ENCODE results near the gene WFDC6.

Gene WFDC6

DNA sequence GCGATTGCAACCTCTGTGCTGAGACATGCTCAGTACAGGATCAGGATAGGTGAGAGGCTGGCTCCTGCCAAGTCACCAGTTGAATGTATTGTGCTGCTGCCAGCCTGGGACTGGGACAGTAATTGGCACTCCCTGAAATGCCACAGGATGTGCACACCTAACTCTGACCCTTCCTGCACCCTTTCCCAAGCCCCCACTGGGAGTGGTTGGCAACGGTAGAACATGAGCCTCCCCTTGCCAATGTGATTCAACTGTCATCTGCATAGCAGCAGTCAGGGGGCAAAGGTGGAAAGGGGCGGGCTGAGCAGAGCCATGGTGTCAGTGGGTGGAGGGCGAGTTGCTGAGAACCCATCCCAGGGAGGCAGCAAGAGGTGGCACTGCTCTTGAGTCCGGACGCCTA is 39.3 kb downstream of the WFDC6 start:
- H3K4me3 ChIP-seq (ENCODE audit: extremely low read depth, insufficient read depth, low read length, poor library complexity, severe bottlenecking), result no peak overlapping the region
- no peaks in the 10 kb centered on the region for H3K36me3 ChIP-seq (ENCODE audit: control insufficient read depth, insufficient read depth, low read length)
- H3K4me1 ChIP-seq (ENCODE audit: control insufficient read depth, insufficient read depth, low read length, poor library complexity, severe bottlenecking), result no peaks in the 10 kb centered on the region
- WGBS, 2 experiments (ENCODE audit: insufficient coverage in 2 of 2), result 79 to 96% methylated on average over 3 to 4 of the region's 6 CpGs
- H3K9me3 ChIP-seq (ENCODE audit: control insufficient read depth, low read length), result no peaks in the 10 kb centered on the region
- H3K27ac ChIP-seq (ENCODE audit: low read depth, low read length, severe bottlenecking), result no peak overlapping the region

GRCh38 chr20:45497971-45498494 is 41.2 kb downstream of the WFDC6 start:
- Histone ChIP-seq H3K27ac (ENCODE audit: low read depth, low read length, severe bottlenecking) (no peak overlapping the region), H3K9me3 (ENCODE audit: control insufficient read depth, low read length) (no peaks in the 10 kb centered on the region), H3K36me3 (ENCODE audit: control insufficient read depth, insufficient read depth, low read length) (no peaks in the 10 kb centered on the region), H3K4me3 (ENCODE audit: extremely low read depth, insufficient read depth, low read length, poor library complexity, severe bottlenecking) (no peak overlapping the region), H3K4me1 (ENCODE audit: control insufficient read depth, insufficient read depth, low read length, poor library complexity, severe bottlenecking) (no peaks in the 10 kb centered on the region)
- WGBS, 2 experiments (ENCODE audit: insufficient coverage in 2 of 2), result 90 to 93% methylated on average over 1 to 3 of the region's 3 CpGs

DNA sequence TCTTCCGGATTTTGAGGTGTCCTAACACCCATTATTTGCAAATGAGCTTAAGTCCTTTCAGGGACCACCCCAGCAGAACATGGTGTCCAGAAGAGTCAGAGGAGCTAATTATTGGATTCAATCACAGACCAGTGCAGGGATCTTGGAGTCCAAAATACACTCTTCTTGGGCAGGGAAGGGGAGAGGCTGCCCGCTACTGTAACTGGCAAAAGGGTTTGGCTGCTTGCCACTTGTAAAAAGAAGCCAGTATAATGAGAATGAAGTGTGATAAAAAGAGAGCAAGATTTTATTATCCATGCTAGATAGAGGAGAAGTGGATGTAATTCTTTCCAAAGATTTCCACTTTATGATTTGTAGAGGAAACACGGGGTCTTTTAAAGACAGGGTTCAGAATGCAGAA is 43.1 kb downstream of the WFDC6 start:
- Histone ChIP-seq H3K4me3 (ENCODE audit: extremely low read depth, insufficient read depth, low read length, poor library complexity, severe bottlenecking) (no peak overlapping the region), H3K36me3 (ENCODE audit: control insufficient read depth, insufficient read depth, low read length) (no peaks in the 10 kb centered on the region), H3K9me3 (ENCODE audit: control insufficient read depth, low read length) (no peaks in the 10 kb centered on the region), H3K27ac (ENCODE audit: low read depth, low read length, severe bottlenecking) (no peak overlapping the region), H3K4me1 (ENCODE audit: control insufficient read depth, insufficient read depth, low read length, poor library complexity, severe bottlenecking) (no peaks in the 10 kb centered on the region)
- 87 to 91% methylated on average over 2 to 3 of the region's 3 CpGs for WGBS, 2 experiments (ENCODE audit: insufficient coverage in 2 of 2)

GRCh38 chr20:45495501-45495941 is 43.8 kb downstream of the WFDC6 start:
- WGBS, 2 experiments (ENCODE audit: insufficient coverage in 2 of 2), result 71 to 100% methylated on average over 1 of the region's 1 CpG

DNA sequence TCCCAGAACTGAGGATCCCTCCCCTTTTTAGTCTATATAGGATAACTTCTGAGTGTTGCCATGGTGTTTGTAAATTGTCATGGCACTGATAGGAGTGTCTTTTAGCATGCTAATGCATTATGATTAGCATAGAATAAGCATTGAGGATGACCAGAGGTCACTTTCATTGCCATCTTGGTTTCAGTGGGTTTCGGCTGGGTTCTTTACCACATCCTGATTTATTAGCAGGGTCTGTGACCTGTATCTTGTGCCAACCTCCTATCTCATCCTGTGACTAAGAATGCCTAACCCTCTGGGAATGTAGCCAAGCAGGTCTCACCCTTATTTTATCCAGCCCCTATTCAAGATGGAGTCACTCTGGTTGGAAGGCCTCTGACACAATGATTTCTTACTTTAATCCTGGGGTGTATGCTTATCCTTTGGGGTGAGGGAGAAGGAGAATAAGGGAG is 50.2 kb downstream of the WFDC6 start:
- Histone ChIP-seq H3K27ac (ENCODE audit: low read depth, low read length, severe bottlenecking) (no peak overlapping the region), H3K4me1 (ENCODE audit: control insufficient read depth, insufficient read depth, low read length, poor library complexity, severe bottlenecking) (no peaks in the 10 kb centered on the region), H3K36me3 (ENCODE audit: control insufficient read depth, insufficient read depth, low read length) (no peaks in the 10 kb centered on the region), H3K4me3 (ENCODE audit: extremely low read depth, insufficient read depth, low read length, poor library complexity, severe bottlenecking) (no peak overlapping the region), H3K9me3 (ENCODE audit: control insufficient read depth, low read length) (no peaks in the 10 kb centered on the region)
- 85% methylated on average over 1 of the region's 1 CpG; no CpG with 5 or more reads in 1 of the 2 experiments for WGBS, 2 experiments (ENCODE audit: insufficient coverage in 2 of 2)

More at GRCh38 chr20:45495501-45495941, 43.8 kb downstream of the WFDC6 start:
- H3K4me1 ChIP-seq (ENCODE audit: control insufficient read depth, insufficient read depth, low read length, poor library complexity, severe bottlenecking), result no peaks in the 10 kb centered on the region
- H3K9me3 ChIP-seq (ENCODE audit: control insufficient read depth, low read length), result no peaks in the 10 kb centered on the region
- H3K4me3 ChIP-seq (ENCODE audit: extremely low read depth, insufficient read depth, low read length, poor library complexity, severe bottlenecking), result no peak overlapping the region
- H3K36me3 ChIP-seq (ENCODE audit: control insufficient read depth, insufficient read depth, low read length), result no peaks in the 10 kb centered on the region
- no peak overlapping the region for H3K27ac ChIP-seq (ENCODE audit: low read depth, low read length, severe bottlenecking)

DNA sequence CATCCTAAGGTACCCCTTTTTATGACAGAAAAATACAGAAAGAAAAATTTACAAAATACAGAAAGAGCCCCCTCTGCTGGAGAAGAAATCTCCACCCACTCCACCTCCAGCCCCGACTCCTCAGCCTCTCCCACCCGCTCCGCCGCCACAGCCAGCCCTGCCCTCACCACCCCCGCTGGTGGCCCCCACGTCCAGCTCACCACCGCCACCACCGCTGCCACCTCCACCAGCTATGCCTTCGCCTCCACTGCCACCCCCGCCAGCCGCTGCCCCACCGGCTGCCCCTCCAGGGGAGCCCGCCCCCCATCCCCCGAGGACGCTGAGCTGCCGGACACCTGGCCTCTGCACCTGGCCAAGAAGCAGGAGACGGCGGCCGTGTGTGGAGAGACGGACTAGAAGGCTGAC is 52.0 kb downstream of the WFDC6 start:
- Histone ChIP-seq H3K4me3 (ENCODE audit: extremely low read depth, insufficient read depth, low read length, poor library complexity, severe bottlenecking) (no peak overlapping the region), H3K9me3 (ENCODE audit: control insufficient read depth, low read length) (no peaks in the 10 kb centered on the region), H3K27ac (ENCODE audit: low read depth, low read length, severe bottlenecking) (no peak overlapping the region), H3K36me3 (ENCODE audit: control insufficient read depth, insufficient read depth, low read length) (no peaks in the 10 kb centered on the region), H3K4me1 (ENCODE audit: control insufficient read depth, insufficient read depth, low read length, poor library complexity, severe bottlenecking) (no peaks in the 10 kb centered on the region)
- 60 to 70% methylated on average over 1 to 13 of the region's 20 CpGs for WGBS, 2 experiments (ENCODE audit: insufficient coverage in 2 of 2)

DNA sequence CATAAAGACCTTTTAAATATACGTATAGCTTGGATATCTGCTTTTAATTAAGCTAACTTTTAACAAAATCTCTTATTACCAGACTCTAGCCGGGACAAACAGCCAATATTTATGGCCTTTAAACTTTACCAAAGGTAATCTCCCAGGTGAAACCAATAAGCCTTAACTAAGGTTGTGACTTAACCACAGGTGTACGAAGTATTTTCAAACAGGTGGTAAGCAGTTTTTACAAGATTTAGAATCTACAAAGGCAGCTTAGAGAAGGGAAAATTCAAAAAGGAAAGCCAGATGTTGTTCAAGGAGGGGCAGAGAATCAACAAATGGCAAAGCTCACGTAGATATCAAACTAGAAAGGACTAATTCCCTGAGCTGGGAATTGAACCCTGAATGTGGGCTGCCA is 53.9 kb downstream of the WFDC6 start:
- Histone ChIP-seq H3K4me1 (ENCODE audit: control insufficient read depth, insufficient read depth, low read length, poor library complexity, severe bottlenecking) (no peaks in the 10 kb centered on the region), H3K4me3 (ENCODE audit: extremely low read depth, insufficient read depth, low read length, poor library complexity, severe bottlenecking) (no peak overlapping the region), H3K27ac (ENCODE audit: low read depth, low read length, severe bottlenecking) (no peak overlapping the region), H3K9me3 (ENCODE audit: control insufficient read depth, low read length) (no peaks in the 10 kb centered on the region), H3K36me3 (ENCODE audit: control insufficient read depth, insufficient read depth, low read length) (no peaks in the 10 kb centered on the region)
- WGBS, 2 experiments (ENCODE audit: insufficient coverage in 2 of 2), result 93 to 100% methylated on average over 3 of the region's 4 CpGs

DNA sequence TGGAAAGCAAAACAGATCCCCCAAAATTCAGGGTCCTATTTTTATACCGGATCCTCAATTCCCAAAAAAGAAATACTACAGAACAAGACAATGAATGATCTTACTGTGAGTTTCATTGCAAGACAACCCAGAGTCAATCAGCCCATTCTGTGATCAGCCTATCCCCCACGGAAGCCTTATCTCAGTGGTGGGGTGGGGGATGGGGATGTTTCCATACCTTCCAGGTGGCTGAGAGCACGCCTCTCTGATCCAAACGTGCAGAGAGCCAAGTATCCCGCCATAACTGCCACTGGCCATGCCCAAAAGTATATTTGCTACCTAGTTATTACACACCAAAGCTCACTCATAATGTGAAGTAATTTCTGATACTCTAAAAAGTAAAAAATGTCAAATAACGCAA is 54.6 kb downstream of the WFDC6 start:
- Histone ChIP-seq H3K27ac (ENCODE audit: low read depth, low read length, severe bottlenecking) (no peak overlapping the region), H3K4me3 (ENCODE audit: extremely low read depth, insufficient read depth, low read length, poor library complexity, severe bottlenecking) (no peak overlapping the region), H3K9me3 (ENCODE audit: control insufficient read depth, low read length) (no peaks in the 10 kb centered on the region), H3K36me3 (ENCODE audit: control insufficient read depth, insufficient read depth, low read length) (no peaks in the 10 kb centered on the region), H3K4me1 (ENCODE audit: control insufficient read depth, insufficient read depth, low read length, poor library complexity, severe bottlenecking) (no peaks in the 10 kb centered on the region)
- 63% methylated on average over 2 of the region's 6 CpGs; no CpG with 5 or more reads in 1 of the 2 experiments for WGBS, 2 experiments (ENCODE audit: insufficient coverage in 2 of 2)

Data from mesodermal cell (in vitro differentiated cells).